Neural cell (in vitro differentiated cells): ENCODE results near the gene YDJC. TPM values are rescaled to one million over a fixed set of nuclear protein-coding genes. Genes with fewer than 3 reads are reported as not detected.
"Not testable (repeated sequence)": the region's sequence is repeated elsewhere in the genome, so short reads cannot be mapped to it uniquely, and the experiment has no call there.

Source experiments
- H2AFZ ChIP-seq: fragments of 200-600, 300-800 bp; sonication (generic), shearing (Covaris generic); 2 replicates; pipeline ENCODE4 v1.6.0; 2014; ENCODE audit warnings: low read depth, mild to moderate bottlenecking, antibody characterized with exemption, low read length, moderate library complexity
- H3F3A ChIP-seq: fragments of 200-600 bp; shearing (Covaris generic); 2 replicates; pipeline ENCODE4 v1.6.1; 2016; ENCODE audit warnings: mild to moderate bottlenecking, moderate library complexity, mixed read lengths, antibody characterized with exemption, low read length; ENCODE audit not compliant: insufficient read depth, poor library complexity, severe bottlenecking
- H3K27ac ChIP-seq: fragments of 200-600, 300-800 bp; sonication (generic), shearing (Covaris generic); 2 replicates; pipeline ENCODE4 v1.5.1; 2014; ENCODE audit warnings: mild to moderate bottlenecking, low read length, moderate library complexity
- H3K27me3 ChIP-seq: fragments of 300-800, 200-600 bp; sonication (generic), shearing (Covaris generic); 2 replicates; pipeline ENCODE4 v1.6.0; 2014; ENCODE audit warnings: mild to moderate bottlenecking, low read depth, low read length, moderate library complexity; ENCODE audit not compliant: insufficient read depth
- H3K36me3 ChIP-seq: fragments of 300-800, 200-600 bp; sonication (generic), shearing (Covaris generic); 2 replicates; pipeline ENCODE4 v1.5.1; 2014; ENCODE audit warnings: mild to moderate bottlenecking, antibody characterized with exemption, low read length, moderate library complexity; ENCODE audit not compliant: insufficient read depth
- H3K4me2 ChIP-seq: fragments of 300-800, 200-600 bp; sonication (generic), shearing (Covaris generic); 2 replicates; pipeline ENCODE4 v1.6.0; 2014; ENCODE audit warnings: mild to moderate bottlenecking, low read length
- H3K4me3 ChIP-seq: fragments of 300-800, 200-600 bp; sonication (generic), shearing (Covaris generic); 2 replicates; pipeline ENCODE4 v1.5.1; 2014; ENCODE audit warnings: mild to moderate bottlenecking, low read length, moderate library complexity
- H3K79me2 ChIP-seq: fragments of 200-600 bp; shearing (Covaris generic); replicated peaks from 2 replicates; pipeline ENCODE4 v1.6.0; 2014; ENCODE audit warnings: mild to moderate bottlenecking, low read length, moderate library complexity; ENCODE audit not compliant: insufficient read depth
- H3K9ac ChIP-seq: fragments of 300-800, 200-600 bp; sonication (generic), shearing (Covaris generic); 2 replicates; pipeline ENCODE4 v1.6.1; 2016; ENCODE audit warnings: mild to moderate bottlenecking, low read length, mixed read lengths
- H3K9me2 ChIP-seq: fragments of 200-600 bp; shearing (Covaris generic); 2 replicates; pipeline ENCODE4 v1.6.1; 2016; ENCODE audit warnings: mild to moderate bottlenecking, low read length, mixed read lengths; ENCODE audit not compliant: insufficient read depth
- H3K9me3 ChIP-seq: fragments of 200-600, 300-800 bp; sonication (generic), shearing (Covaris generic); 2 replicates; pipeline ENCODE4 v1.6.1; 2016; ENCODE audit warnings: mild to moderate bottlenecking, mixed run types, low read length, moderate library complexity, mixed read lengths
- H4K20me1 ChIP-seq: fragments of 200-600 bp; shearing (Covaris generic); 2 replicates; pipeline ENCODE4 v1.6.1; 2016; ENCODE audit warnings: mild to moderate bottlenecking, mixed run types; ENCODE audit not compliant: insufficient read depth
- EP300 ChIP-seq: fragments of 450-650 bp; conservative IDR thresholded peaks from 2 replicates; pipeline ENCODE4 v1.6.1; 2014; ENCODE audit warnings: antibody characterized with exemption, mild to moderate bottlenecking, moderate library complexity; ENCODE audit not compliant: poor library complexity, severe bottlenecking
- EZH2 ChIP-seq: fragments of 200-600, 300-800 bp; shearing (Covaris generic), sonication (generic); IDR thresholded peaks from 2 replicates; pipeline ENCODE4 v1.6.1; 2014; ENCODE audit warnings: antibody characterized with exemption, low read length, borderline replicate concordance, mild to moderate bottlenecking; ENCODE audit not compliant: insufficient read depth, poor library complexity, severe bottlenecking
- MXI1 ChIP-seq: fragments of 450-650 bp; conservative IDR thresholded peaks from 2 replicates; pipeline ENCODE4 v1.6.1; 2014; ENCODE audit warnings: antibody characterized with exemption, mild to moderate bottlenecking; ENCODE audit not compliant: poor library complexity, severe bottlenecking
- POLR2AphosphoS5 ChIP-seq: IDR thresholded peaks from 2 replicates; pipeline ENCODE4 v1.6.1; 2012
- RAD21 ChIP-seq: fragments of 450-650 bp; conservative IDR thresholded peaks from 2 replicates; pipeline ENCODE4 v1.6.1; 2014; ENCODE audit warnings: antibody characterized with exemption, mild to moderate bottlenecking, moderate library complexity
- SMC3 ChIP-seq: fragments of 450-650 bp; conservative IDR thresholded peaks from 2 replicates; pipeline ENCODE4 v1.6.1; 2014; ENCODE audit warnings: antibody characterized with exemption, mild to moderate bottlenecking, moderate library complexity; ENCODE audit not compliant: poor library complexity
- TAF1 ChIP-seq: IDR thresholded peaks from 2 replicates; pipeline ENCODE4 v1.6.1; 2012; ENCODE audit warnings: low read depth
- polyA plus RNA-seq: library from polyadenylated mRNA; depleted of rRNA; stranded (reverse); fragments of >200 nt; gene quantifications from 2 replicates; pipeline ENCODE4 v1.2.3, GENCODE V29; 2014
- TF ChIP-seq, protein P1 (sequence below): fragments of 450-650 bp; IDR thresholded peaks from 2 replicates; pipeline ENCODE4 v1.5.1; 2014; ENCODE audit warnings: antibody characterized with exemption, mild to moderate bottlenecking, moderate library complexity; ENCODE audit not compliant: poor library complexity, severe bottlenecking

Gene YDJC
- polyA plus RNA-seq, 1 donor from 2014 or later, result 20.0 TPM

DNA sequence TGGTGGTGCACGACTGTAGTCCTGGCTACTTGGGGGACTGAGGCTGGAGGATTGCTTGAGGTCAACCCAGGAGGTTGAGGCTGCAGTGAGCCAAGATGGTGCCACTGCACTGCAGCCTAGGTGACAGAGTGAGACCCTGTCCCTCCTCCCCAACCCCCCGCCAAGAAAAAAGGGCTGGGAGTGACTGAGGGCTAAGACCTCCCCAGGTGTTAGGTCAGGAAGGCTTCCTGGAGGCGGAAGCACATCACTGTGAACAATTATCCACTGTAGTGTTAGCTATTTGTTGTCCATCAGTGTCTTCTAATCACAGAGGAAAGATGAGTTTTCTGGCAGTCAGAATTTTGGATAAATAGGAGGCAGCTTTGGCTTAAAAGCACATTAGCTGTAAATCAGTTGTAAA, 8.8 kb downstream of the YDJC start:
- no peaks in the 10 kb centered on the region for H3F3A ChIP-seq
- H3K36me3 ChIP-seq, result no peaks in the 10 kb centered on the region
- H3K4me3 ChIP-seq, result no peak overlapping the region
- H3K9me2 ChIP-seq, result no peaks in the 10 kb centered on the region
- H2AFZ ChIP-seq, result no peak overlapping the region
- H4K20me1 ChIP-seq, result no peaks in the 10 kb centered on the region
- H3K9ac ChIP-seq, result no peak overlapping the region
- H3K27ac ChIP-seq, result no peak overlapping the region
- TF ChIP-seq SMC3 (no peak), EP300 (no peak), RAD21 (no peak), TAF1 (no peak), POLR2AphosphoS5 (no peak), EZH2 (no peak), MXI1 (no peak)
- peaks cover 1% of the 10 kb centered on the region for H3K79me2 ChIP-seq
- no peaks in the 10 kb centered on the region for H3K9me3 ChIP-seq
- no peaks in the 10 kb centered on the region for H3K27me3 ChIP-seq
- H3K4me2 ChIP-seq, result no peak overlapping the region

DNA sequence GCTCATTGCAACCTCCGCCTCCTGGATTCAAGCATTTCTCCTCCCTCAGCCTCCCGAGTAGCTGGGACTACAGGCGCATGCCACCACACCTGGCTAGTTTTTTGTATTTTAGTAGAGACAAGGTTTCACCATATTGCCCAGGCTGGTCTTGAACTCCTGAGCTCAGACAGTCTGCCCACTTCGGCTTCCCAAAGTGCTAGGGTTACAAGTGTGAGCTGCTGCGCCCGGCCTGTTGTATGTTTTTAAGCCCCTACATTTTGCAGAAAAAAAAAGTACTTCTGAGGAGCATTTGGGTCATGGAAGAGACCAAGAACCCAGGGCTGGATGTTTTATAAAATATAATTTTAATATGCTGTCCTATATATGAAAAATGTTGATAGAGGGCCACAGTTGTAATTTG, 12.5 kb downstream of the YDJC start:
- not testable (repeated sequence) for H3F3A ChIP-seq, H3K27me3 ChIP-seq, H3K36me3 ChIP-seq, H4K20me1 ChIP-seq, H3K9me3 ChIP-seq, H2AFZ ChIP-seq, H3K27ac ChIP-seq, H3K9me2 ChIP-seq, H3K4me3 ChIP-seq, H3K9ac ChIP-seq, H3K4me2 ChIP-seq
- peaks cover 11% of the 10 kb centered on the region for H3K79me2 ChIP-seq

DNA sequence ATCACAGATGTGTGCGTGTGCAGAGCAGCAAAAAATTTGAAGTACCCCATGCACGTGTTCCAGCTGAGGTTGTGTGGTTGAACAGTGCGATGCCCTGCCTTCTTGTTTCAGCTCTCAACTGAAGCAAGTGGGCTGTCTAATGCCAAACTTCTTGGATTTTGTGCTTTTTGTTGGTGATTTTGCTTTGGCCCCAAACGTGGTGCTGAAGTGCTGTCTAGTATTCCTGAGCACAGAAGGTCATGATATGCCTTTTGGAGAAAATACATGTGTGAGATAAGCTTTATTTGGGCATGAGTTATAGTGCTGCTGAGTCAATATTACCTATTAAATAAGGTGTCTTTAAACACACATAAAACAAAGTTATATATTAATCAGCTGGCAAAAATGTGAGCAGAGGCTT, 14.1 kb downstream of the YDJC start:
- TF ChIP-seq POLR2AphosphoS5 (no peak), EP300 (no peak), EZH2 (no peak), MXI1 (no peak)
- TF ChIP-seq, protein P1, sequence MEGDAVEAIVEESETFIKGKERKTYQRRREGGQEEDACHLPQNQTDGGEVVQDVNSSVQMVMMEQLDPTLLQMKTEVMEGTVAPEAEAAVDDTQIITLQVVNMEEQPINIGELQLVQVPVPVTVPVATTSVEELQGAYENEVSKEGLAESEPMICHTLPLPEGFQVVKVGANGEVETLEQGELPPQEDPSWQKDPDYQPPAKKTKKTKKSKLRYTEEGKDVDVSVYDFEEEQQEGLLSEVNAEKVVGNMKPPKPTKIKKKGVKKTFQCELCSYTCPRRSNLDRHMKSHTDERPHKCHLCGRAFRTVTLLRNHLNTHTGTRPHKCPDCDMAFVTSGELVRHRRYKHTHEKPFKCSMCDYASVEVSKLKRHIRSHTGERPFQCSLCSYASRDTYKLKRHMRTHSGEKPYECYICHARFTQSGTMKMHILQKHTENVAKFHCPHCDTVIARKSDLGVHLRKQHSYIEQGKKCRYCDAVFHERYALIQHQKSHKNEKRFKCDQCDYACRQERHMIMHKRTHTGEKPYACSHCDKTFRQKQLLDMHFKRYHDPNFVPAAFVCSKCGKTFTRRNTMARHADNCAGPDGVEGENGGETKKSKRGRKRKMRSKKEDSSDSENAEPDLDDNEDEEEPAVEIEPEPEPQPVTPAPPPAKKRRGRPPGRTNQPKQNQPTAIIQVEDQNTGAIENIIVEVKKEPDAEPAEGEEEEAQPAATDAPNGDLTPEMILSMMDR, result no peak

More for the DNA sequence above, 14.1 kb downstream of the YDJC start:
- Histone ChIP-seq H2AFZ (no peak overlapping the region), H3K27me3 (no peaks in the 10 kb centered on the region), H3K79me2 (peaks cover 11% of the 10 kb centered on the region), H3K9me2 (no peaks in the 10 kb centered on the region), H3K27ac (no peak overlapping the region), H4K20me1 (no peaks in the 10 kb centered on the region), H3K9ac (no peak overlapping the region), H3F3A (no peaks in the 10 kb centered on the region), H3K4me3 (no peak overlapping the region), H3K9me3 (no peaks in the 10 kb centered on the region), H3K4me2 (no peak overlapping the region), H3K36me3 (no peaks in the 10 kb centered on the region)
